ENCODE measurements around the gene PLXNA3.
A peak's percentile ranks its signal among the peaks of the same experiment; 100 is the strongest.

PLXNA3 gene

DNA sequence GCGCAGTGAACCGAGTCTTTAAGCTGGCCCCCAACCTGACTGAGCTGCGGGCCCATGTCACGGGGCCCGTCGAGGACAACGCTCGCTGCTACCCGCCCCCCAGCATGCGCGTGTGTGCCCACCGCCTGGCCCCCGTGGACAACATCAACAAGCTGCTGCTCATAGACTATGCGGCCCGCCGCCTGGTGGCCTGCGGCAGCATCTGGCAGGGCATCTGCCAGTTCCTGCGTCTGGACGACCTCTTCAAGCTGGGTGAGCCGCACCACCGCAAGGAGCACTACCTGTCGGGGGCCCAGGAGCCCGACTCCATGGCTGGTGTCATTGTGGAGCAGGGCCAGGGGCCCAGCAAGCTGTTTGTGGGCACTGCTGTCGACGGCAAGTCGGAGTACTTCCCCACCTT, 2.2 kb downstream of the PLXNA3 start:
- DNase-seq, result no peak

DNA sequence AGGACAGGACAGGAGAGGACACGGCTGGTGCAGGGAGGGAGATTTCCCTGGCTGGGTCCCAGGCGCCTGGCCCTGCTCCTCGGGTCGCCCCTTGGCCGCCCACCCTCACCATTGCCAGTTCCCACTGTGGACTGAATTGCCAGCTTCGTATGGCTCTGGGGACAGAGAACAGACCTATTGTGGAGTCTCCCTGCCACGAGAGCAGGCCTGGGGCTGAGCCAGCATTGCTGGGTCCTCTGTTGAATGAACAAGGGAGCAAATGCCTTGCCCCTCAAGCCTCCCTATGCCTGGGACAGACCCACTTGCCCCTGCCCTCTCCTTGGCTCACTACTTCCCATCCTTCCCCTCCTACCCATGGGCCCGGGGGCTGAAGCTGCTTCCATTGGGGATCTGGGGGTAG, 4.3 kb downstream of the PLXNA3 start:
- no peak for DNase-seq

DNA sequence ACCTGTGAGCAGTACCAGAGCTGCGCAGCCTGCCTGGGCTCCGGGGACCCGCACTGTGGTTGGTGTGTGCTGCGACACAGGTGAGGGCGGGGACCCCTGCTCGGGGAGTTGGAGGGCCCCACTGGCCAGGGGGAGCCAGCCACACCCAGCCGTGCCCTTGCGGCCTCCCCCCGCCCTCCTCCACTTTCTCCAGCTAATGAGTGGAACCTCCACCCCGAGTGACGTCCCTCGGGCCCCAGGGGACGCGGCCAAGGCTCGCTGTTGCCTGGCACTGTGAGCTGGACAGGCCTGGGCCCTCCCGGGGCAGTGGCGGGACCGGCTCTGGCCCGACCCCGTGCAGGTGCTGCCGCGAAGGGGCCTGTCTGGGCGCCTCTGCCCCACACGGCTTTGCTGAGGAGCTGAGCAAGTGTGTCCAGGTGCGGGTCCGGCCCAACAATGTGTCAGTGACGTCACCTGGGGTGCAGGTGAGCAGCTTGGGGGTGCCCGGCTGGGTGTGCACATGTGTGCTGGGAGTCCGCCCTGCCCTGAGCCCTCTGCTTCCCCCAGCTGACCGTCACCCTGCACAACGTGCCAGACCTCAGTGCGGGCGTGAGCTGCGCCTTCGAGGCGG, 5.6 kb downstream of the PLXNA3 start:
- DNase-seq, result no peak

DNA sequence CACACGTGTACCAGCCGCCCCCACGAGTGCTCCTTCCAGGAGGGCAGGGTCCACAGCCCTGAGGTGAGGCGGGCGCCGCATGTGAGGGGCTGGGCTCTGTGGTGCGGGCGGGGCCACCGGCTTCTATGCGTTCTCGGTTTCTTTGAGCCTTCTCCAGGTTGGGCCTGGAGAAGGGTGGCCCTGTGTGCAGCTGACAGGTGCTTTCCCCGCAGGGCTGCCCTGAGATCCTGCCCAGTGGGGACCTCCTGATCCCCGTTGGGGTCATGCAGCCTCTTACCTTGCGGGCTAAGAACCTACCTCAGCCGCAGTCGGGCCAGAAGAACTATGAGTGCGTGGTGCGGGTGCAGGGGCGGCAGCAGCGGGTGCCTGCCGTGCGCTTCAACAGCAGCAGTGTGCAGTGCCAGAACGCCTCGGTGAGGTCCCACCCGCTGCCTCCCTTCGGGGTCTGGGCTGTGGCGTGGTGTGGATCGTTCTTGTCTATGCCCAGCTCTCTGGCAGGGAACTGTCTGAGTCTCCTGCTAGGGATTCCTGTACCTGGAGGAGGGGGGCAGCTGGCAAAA, 6.8 kb downstream of the PLXNA3 start:
- DNase-seq, result no peak

DNA sequence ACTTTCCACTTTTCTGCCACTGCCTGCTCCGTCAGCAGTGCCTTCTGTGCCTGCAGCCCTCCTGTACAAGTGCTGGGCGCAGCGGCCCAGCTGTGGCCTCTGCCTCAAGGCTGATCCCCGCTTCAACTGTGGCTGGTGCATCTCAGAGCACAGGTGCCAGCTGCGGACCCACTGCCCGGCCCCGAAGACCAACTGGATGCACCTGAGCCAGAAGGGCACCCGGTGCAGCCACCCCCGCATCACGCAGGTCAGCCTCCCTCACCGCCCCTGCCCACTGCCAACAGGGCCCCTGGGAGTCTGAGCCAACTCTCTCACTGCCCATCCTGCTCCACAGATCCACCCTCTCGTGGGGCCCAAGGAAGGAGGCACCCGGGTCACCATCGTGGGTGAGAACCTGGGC, 7.5 kb downstream of the PLXNA3 start:
- no peak for DNase-seq

DNA sequence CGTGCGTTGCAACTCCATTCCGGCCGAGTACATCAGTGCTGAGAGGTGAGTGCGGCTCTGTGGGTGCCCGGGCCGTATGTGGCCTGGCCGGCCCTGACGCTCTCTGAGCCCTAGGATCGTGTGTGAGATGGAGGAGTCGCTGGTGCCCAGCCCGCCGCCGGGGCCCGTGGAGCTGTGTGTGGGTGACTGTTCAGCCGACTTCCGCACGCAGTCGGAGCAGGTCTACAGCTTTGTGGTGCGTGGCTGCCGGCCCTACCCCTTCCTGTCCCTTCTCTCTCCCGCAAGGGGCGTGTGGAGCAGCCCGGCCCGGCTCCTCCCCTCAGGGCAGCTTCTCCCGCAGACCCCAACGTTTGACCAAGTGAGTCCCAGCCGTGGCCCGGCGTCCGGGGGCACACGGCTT, 8.0 kb downstream of the PLXNA3 start:
- no peak for DNase-seq

DNA sequence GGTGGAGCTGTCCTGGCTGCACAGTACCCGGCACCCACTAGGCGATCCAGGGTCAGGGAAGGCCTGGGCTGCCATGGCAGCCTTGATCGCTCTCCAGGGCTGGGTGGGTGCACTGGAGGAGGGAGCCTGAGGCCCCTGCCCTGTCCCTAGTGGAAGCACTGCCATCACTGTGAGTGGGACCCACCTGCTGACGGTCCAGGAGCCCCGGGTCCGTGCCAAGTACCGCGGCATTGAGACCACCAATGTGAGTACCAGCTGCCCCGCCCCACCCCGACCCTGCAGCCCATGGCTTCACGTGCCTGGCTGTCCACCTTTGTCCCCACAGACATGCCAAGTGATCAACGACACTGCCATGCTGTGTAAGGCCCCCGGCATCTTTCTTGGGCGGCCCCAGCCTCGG, 8.8 kb downstream of the PLXNA3 start:
- DNase-seq, result no peak

DNA sequence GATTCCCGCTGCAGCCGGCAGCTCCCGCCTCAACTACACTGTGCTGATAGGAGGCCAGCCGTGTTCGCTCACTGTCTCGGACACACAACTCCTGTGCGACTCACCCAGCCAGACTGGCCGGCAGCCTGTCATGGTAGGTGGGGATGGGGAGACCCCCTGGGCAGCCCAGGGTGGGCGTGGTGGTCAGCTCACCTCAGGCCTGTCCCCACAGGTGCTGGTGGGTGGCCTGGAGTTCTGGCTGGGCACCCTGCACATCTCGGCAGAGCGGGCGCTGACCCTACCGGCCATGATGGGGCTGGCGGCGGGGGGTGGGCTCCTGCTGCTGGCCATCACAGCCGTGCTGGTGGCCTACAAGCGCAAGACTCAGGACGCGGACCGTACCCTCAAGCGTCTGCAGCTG, 9.5 kb downstream of the PLXNA3 start:
- DNase-seq, result no peak

DNA sequence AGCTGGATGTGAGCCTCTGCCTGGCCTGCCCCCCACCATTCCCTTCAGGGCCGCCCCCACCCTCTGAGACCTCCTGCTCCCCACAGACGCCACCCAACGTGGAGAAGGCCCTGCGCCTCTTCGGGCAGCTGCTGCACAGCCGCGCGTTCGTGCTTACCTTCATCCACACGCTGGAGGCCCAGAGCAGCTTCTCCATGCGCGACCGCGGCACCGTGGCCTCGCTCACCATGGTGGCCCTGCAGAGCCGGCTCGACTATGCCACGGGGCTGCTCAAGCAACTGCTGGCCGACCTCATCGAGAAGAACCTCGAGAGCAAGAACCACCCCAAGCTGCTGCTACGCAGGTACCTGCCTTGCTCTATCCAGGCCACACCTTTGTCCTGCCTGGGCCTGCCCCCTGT, 10.1 kb downstream of the PLXNA3 start:
- no peak for DNase-seq

DNA sequence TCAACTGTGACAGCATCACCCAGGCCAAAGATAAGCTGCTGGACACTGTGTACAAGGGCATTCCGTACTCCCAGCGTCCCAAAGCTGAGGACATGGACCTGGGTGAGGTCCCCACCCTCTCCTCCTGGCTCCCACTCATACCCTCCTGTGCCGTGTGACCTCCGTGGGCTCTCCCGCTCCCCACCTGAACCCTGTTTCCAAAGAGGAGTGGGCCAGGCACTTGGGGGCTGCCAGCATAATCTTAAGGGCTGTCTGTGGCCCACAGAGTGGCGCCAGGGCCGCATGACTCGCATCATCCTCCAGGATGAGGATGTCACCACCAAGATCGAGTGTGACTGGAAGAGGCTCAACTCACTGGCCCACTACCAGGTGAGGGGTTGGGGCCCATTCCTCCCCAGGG, 11.0 kb downstream of the PLXNA3 start:
- no peak for DNase-seq

DNA sequence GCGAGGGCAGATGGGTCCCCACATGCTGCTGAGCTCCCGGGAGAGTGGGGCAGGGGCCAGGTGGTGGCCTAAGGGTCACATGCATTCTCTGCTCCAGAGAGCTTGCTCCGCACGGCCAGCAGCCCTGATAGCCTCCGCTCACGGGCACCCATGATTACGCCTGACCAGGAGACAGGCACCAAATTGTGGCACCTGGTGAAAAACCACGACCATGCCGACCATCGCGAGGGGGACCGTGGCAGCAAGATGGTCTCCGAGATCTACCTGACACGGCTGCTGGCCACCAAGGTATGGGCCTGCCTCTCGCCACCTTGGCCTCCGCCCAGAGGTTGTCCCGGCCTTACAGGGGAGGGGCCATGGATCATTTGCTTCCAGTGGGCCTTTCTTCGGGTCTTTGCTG, 11.8 kb downstream of the PLXNA3 start:
- no peak for DNase-seq

DNA sequence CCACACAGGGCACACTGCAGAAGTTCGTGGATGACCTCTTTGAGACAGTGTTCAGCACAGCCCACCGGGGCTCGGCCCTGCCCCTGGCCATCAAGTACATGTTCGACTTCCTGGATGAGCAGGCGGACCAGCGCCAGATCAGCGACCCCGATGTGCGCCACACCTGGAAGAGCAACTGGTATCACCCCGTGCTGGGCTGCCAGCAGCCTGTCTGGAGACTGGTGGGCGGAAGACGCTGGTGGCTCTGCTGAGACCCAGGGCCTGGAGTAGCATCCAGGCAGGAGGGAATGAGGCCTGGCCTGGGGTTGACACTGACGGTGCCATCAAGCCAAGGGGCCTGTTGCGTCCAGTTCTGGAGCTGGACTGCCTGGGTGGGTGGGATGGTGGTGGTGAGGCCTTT, 12.4 kb downstream of the PLXNA3 start:
- no peak for DNase-seq

DNA sequence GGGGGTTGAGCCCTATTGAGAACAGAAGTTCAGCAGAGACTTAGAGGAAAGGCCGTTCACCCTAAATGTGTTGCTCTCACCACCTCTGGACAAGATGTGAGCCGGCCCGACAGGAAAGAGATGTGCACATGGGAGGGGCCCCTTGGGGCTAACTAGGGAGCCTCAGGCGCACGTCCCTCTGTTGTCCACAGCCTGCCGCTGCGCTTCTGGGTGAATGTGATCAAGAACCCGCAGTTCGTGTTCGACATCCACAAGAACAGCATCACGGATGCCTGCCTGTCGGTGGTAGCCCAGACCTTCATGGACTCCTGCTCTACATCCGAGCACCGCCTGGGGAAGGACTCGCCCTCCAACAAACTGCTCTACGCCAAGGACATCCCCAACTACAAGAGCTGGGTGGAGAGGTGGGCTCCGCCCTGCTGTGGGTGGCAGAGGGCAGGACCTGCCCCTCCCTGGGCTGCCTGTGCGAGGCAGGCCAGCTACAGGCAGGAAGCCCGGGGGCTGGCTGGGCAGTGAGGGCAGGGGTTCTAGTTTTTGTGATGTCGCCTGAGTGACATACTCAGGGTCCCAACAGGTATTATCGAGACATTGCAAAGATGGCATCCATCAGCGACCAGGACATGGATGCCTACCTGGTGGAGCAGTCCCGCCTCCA, 13.0 kb downstream of the PLXNA3 start:
- DNase-seq, result no peak

DNA sequence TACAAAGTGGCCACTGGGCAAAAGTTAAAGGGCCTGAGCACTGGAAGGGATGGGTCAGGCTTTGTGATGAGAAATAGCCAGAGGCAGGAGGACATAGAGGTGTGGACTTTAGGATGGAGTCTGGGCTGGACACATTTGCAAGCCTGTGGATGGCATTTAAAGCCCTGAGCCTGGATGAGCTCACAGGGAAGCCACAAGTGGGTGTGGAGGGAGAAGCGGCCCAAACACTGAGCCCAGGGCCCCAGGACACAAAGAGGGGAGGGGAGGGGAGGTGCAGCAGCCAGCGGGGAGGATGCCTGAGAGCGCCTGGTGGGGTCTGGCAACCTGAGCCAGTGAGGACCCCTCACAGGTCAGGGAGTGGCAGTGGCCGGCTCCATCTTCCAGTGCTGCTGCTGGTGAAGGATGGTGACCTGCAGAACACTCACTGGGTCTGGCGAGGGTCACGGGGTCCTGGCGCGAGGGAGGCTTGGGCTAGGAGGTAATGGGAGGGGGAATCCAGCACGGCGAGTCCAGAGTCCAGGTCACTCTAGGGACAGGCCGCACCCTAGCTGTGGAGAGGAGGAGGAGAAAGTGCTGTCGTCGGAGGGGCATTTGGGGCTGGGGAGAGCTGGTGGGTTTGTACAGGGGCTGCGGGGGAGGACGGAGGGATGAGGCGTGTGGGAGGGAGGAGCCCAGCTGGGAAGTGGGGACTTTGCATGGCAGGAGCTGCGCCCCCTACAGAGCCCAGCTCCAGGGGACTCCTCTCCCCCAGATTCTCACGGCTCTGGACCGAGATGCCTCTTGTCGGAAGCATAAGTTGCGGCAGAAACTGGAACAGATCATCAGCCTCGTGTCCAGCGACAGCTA, 14.0 kb downstream of the PLXNA3 start:
- DNase-seq, result no peak

DNA sequence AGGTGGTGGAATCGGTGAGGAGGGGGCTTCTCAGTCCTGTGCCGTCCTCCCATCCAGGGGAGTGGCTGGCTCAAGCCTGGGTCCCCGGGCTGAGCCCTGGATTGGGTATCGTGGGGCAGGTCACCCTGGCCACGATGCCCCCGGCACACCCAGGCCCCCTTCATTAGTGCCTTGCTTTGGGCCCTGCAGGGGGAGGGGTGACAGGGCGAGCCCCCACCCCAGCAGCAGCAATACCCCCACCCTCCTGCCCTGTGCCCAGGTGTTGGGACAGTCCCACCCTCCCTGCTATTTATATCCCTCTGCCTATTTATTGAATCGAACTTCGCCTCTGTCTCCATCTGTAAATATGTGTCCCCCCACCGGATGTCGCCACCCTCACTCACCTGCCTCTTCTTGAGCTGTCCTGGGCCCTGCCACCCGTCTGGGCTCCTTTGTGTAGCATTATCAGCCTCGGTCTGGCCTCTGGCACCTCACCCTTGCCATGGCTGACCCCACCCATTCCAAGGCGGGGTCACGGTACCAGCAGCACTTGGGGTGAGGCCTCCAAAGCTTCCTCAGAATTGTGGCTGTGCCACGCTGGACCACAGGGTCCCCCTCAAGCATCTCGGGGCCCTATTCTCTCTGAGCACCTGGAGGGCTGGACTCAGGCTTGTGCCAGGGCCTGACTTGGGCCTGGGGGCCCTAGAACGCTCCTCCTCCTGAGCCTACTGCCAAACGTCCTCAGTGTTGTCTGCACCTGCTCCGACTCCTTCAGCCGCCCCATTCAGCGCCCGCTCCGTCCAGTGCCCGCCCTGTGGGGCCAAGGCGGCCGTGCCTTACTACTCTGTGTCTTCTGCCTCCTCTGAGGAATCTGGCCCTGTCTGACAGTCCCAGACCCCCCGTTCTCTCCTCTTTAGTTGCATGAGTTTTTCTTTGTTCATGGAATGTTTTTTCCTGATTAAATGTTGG, 14.9 kb downstream of the PLXNA3 start:
- no peak for DNase-seq

DNA sequence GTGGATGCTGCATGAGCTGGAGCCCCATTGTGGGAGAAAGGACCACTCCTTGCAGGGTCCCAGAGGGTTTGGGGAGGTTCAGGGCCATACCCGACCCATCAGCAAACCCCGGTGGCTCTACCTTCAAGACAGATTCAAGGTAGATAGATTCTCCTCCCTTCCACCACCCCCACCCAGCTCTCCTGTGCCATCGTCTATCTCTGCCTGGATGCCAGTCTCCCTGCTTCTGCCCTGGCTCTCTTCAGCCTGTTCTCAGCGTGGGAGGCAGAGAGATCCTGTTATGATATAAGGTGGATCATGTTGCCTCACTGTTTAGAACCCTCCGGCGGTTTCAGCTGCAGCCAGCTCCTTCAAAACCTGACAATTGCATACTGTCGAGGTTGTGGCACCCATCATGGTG, 15.6 kb downstream of the PLXNA3 start:
- DNase-seq, result no peak

DNA sequence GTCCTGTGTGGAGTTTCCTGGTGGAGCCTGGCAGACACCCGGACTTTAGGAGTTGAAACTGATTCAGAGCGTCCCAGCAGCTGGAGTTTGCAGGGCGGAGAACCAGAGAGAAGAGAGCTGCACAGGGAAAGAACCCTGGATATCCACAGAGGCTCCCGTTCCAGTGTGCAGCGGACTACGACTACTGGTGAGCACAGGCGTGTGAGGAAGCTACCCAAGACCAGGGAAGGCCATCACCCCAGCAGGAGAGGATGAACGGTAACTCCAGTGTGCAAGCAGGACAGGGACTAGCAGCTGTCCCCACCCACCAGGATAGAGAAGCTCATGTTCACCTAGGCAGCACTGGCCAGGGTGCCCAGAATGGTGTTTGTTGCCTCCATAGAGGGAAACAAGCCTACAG, 18.7 kb downstream of the PLXNA3 start:
- DNase-seq, result no peak

DNA sequence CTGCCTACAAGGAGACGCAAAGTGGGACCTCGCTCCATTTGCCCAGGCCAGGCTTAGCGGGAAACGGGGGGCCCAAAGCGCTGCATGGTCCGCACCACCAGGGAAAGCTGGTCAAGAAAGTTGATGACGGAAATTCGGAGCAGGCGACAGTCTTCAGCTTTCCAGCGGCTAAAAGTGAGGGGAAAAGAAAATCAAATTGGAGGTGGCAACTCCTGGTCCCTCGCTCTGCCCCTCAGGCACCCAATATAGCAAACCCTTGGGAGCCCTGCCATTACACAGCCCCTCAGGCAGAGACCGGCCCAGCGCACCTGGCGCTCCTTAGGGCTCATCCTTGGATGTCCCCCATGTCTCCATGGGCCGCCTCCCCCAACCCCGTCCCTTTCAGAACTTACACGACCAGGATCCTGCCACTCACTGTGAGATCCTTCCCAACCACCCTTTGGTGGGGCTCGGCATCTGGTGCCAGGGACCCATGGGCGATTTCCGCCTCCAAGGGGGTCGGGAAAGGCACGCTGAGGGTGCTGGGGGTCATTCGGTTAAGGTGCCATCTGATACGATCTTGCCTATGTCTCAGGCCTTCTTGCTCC, 19.9 kb downstream of the PLXNA3 start:
- DNase-seq, result no peak

DNA sequence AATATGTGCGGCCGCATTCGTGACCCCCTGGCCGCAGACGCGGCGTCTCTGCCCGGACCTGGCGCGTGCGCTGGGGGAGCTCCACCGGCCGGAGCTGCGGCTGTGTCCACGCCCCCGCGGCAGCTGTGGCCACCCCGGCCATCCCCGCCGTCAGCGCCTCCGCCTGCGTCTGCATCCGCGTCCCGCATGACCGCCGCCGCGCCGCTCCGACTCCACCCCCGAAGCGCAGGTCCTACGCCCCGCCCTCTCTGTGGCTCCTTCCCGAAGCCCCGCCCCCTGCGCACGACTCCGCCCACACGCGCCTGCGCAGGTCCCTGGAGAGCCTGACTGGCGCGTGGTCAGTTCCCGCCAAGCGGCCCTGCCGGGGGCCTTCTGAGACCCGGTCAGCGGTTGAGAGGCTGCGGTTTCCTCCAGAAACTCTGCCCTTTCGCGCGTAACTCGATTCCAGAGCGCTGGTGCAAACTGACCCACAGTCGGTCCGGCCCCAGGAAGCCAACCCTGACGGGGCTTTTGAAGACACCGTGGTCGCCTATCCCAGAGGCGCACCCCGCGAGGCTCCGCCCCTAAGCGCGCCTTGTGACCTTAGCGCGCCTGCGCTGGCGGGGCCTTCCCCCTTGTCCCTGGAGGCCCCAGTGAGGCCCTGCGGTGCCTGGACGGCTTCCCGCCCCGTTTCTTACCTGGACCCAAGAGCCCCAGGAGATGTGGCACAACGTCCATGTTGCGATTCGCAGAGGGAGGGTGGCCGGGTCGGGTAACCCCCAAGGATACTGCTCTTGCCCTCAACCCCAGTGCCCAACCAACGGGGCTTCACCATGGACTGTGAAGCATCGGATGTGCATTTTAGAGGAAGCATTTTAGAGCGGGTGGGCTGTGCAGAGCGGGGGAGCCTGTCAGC, 20.9 kb downstream of the PLXNA3 start, which contains the start of gene LAGE3:
TSS of gene LAGE3 (minus strand) at position 554 of the 895 bp plus-strand sequence. CDS start at position 188, 366 bp downstream.
- DNase-seq, result peak; percentile 91 to 94

DNA sequence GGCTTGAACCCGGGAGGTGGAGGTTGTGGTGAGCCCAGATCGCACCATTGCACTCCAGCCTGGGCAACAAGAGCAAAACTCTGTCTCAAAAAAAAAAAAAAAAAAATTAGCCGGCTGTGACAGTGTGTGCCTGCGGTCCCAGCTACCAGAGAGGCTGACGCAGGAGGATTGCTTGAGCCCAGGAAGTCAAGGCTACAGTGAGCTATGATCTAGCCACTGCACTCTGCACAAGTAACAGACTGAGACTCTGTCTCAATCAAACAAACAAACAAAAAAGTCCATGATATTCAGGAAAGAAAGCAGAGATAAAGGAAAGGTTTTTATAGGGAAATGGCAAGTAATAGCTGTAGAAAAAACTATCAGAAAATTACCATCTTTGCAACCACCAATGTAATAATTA, 23.1 kb downstream of the PLXNA3 start:
- DNase-seq, result no peak
